Fibroblast of pulmonary artery (primary cell): ENCODE measurements around the gene ONECUT3.

Experiments used
- DNase-seq: peaks from one replicate; pipeline ENCODE4 v3.0.0-alpha.2; 2010; ENCODE audit warnings: low read depth
- H3K4me3 ChIP-seq: replicated peaks from 2 replicates; pipeline ENCODE4 v1.5.1; 2011; ENCODE audit warnings: low read depth, mild to moderate bottlenecking, control low read depth, low read length, moderate library complexity
- CTCF ChIP-seq: IDR thresholded peaks from 2 replicates; pipeline ENCODE4 v1.5.1; 2011; ENCODE audit warnings: mild to moderate bottlenecking, control low read depth, low read length, inconsistent platforms; ENCODE audit errors: missing control alignments

Gene ONECUT3

GRCh38 chr19:1770866-1771576 lies 17.7 kb downstream of the ONECUT3 start:
- TF ChIP-seq CTCF: no peak

GRCh38 chr19:1773184-1773583 lies 19.9 kb downstream of the ONECUT3 start:
- TF ChIP-seq CTCF: no peak
- DNase-seq: peak; percentile 46

More at GRCh38 chr19:1770866-1771576, 17.7 kb downstream of the ONECUT3 start:
- DNase-seq: no peak
- H3K4me3 ChIP-seq: no peak overlapping the region

GRCh38 chr19:1774989-1775772 lies 21.9 kb downstream of the ONECUT3 start:
- no peak for DNase-seq
- no peak overlapping the region for H3K4me3 ChIP-seq
- TF ChIP-seq CTCF: peak; percentile 27

More at GRCh38 chr19:1773184-1773583, 19.9 kb downstream of the ONECUT3 start:
- no peak overlapping the region for H3K4me3 ChIP-seq

- no peak for TF ChIP-seq CTCF
- DNase-seq: no peak
- no peak overlapping the region for H3K4me3 ChIP-seq
Observed at GRCh38 chr19:1775951-1776605, 22.8 kb downstream of the ONECUT3 start.

- TF ChIP-seq CTCF: no peak
- DNase-seq: no peak
- H3K4me3 ChIP-seq: no peak overlapping the region
Observed at GRCh38 chr19:1776606-1777147, 23.4 kb downstream of the ONECUT3 start.

GRCh38 chr19:1777149-1777548 lies 23.8 kb downstream of the ONECUT3 start:
- H3K4me3 ChIP-seq: no peak overlapping the region
- no peak for DNase-seq
- TF ChIP-seq CTCF: no peak
